Trophoblast cell (in vitro differentiated cells and primary cell): ENCODE measurements around the gene TP73.

ENCODE experiments used
- DNase-seq, 2 donors: peaks; one replicate each; pipeline ENCODE4 v3.0.0-alpha.2; 2016
- H2AFZ ChIP-seq: 2 replicates; pipeline ENCODE4 v1.6.1; 2013; ENCODE audit warnings: low read length, moderate library complexity, mild to moderate bottlenecking; ENCODE audit not compliant: insufficient read depth, poor library complexity
- H2AK5ac ChIP-seq: 2 replicates; pipeline ENCODE4 v1.6.1; 2013; ENCODE audit warnings: mild to moderate bottlenecking, low read length
- H2BK120ac ChIP-seq: 2 replicates; pipeline ENCODE4 v1.6.1; 2013; ENCODE audit warnings: low read length, mild to moderate bottlenecking, moderate library complexity; ENCODE audit not compliant: insufficient read depth, poor library complexity
- H2BK12ac ChIP-seq: 2 replicates; pipeline ENCODE4 v1.6.1; 2013; ENCODE audit warnings: mild to moderate bottlenecking, low read length, moderate library complexity
- H2BK5ac ChIP-seq: 2 replicates; pipeline ENCODE4 v1.6.1; 2013; ENCODE audit warnings: low read length, low read depth, moderate library complexity, mild to moderate bottlenecking; ENCODE audit not compliant: poor library complexity
- H3K14ac ChIP-seq: 2 replicates; pipeline ENCODE4 v1.6.1; 2013; ENCODE audit warnings: mild to moderate bottlenecking, low read length
- H3K18ac ChIP-seq: 2 replicates; pipeline ENCODE4 v1.6.1; 2013; ENCODE audit warnings: mild to moderate bottlenecking, low read length
- H3K23ac ChIP-seq: 2 replicates; pipeline ENCODE4 v1.6.1; 2013; ENCODE audit warnings: low read length
- H3K27ac ChIP-seq: 2 replicates; pipeline ENCODE4 v1.5.1; 2013; ENCODE audit warnings: low read depth, mild to moderate bottlenecking, inconsistent platforms, low read length, moderate library complexity
- H3K27me3 ChIP-seq: 2 replicates; pipeline ENCODE4 v1.6.1; 2013; ENCODE audit warnings: inconsistent platforms, mild to moderate bottlenecking, low read length, moderate library complexity; ENCODE audit not compliant: insufficient read depth
- H3K36me3 ChIP-seq, 2 experiments: 1 replicate in 1 of 2; 2 replicates in 1 of 2; pipeline ENCODE4 v1.6.1; 2013; ENCODE audit warnings: low read length in 2 of 2, mild to moderate bottlenecking in 2 of 2, moderate library complexity in 1 of 2; ENCODE audit not compliant: insufficient read depth in 2 of 2, control insufficient read depth in 1 of 2
- H3K4ac ChIP-seq: 2 replicates; pipeline ENCODE4 v1.6.1; 2013; ENCODE audit warnings: low read depth, mild to moderate bottlenecking, low read length, moderate library complexity
- H3K4me1 ChIP-seq, 2 experiments: 1 replicate in 1 of 2; 2 replicates in 1 of 2; pipeline ENCODE4 v1.6.1; 2013; ENCODE audit warnings: low read length in 2 of 2, mild to moderate bottlenecking in 2 of 2, moderate library complexity in 1 of 2; ENCODE audit not compliant: insufficient read depth in 2 of 2, control insufficient read depth in 1 of 2
- H3K4me2 ChIP-seq: 2 replicates; pipeline ENCODE4 v1.6.1; 2013; ENCODE audit warnings: inconsistent platforms, mild to moderate bottlenecking, low read length, moderate library complexity
- H3K4me3 ChIP-seq: 2 replicates; pipeline ENCODE4 v1.5.1; 2013; ENCODE audit warnings: mild to moderate bottlenecking, low read depth, low read length, inconsistent platforms
- H3K79me1 ChIP-seq: one replicate; pipeline ENCODE4 v1.6.1; 2013; ENCODE audit warnings: low read length
- H3K79me2 ChIP-seq: 2 replicates; pipeline ENCODE4 v1.6.1; 2013; ENCODE audit warnings: low read length, mild to moderate bottlenecking; ENCODE audit not compliant: control insufficient read depth, insufficient read depth, poor library complexity
- H3K9ac ChIP-seq: 2 replicates; pipeline ENCODE4 v1.6.1; 2013; ENCODE audit warnings: mild to moderate bottlenecking, low read length
- H3K9me3 ChIP-seq: 2 replicates; pipeline ENCODE4 v1.6.1; 2013; ENCODE audit warnings: low read depth, mild to moderate bottlenecking, control low read depth, inconsistent platforms, low read length; ENCODE audit not compliant: insufficient read depth
- H4K12ac ChIP-seq: 2 replicates; pipeline ENCODE4 v1.6.1; 2013; ENCODE audit warnings: low read depth, mild to moderate bottlenecking, low read length, moderate library complexity
- H4K8ac ChIP-seq: 2 replicates; pipeline ENCODE4 v1.6.1; 2013; ENCODE audit warnings: low read depth, mild to moderate bottlenecking, low read length, moderate library complexity
- H4K91ac ChIP-seq: one replicate; pipeline ENCODE4 v1.6.1; 2013; ENCODE audit warnings: low read depth, mild to moderate bottlenecking, low read length, moderate library complexity
- WGBS: extraction: QIAGEN DNeasy Blood & Tissue Kit; methylation state at CpG from one replicate; pipeline ENCODE4 v1.1.7; 2013; ENCODE audit warnings: missing lambda C conversion rate; ENCODE audit not compliant: insufficient read length, insufficient coverage; ENCODE audit errors: extremely low coverage; 5-methylcytosine and 5-hydroxymethylcytosine counted together

Gene TP73

DNA sequence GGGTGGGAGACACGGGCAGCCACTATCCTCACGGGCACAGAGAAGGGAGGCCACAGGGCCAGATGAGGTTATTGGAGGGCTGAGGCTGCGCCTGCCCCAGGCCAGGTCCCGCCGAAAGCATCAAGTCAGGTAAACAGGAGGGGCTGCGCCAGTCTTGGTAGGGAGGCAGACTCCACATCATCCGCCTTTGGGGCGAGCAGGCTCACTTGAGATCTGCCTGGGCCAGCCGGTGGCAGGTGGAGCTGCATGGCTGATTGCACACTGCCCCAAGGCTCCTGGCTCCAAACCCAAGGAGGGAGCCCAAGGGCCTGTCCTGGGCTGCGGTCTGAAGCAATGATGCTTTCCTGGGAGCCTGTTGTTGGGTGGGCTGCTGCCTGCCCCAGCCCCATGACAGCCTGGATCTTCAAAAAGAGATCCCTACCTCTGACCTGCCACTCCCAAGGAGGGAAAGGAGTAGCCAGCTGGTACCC is 124.8 kb downstream of the TP73 start:
- Histone ChIP-seq H2BK12ac (no peak overlapping the region), H4K8ac (no peak overlapping the region), H3K18ac (no peak overlapping the region), H3K4me2 (no peak overlapping the region), H3K4me1 (peaks cover 13 to 29% of the 10 kb centered on the region in 2 experiments), H3K9me3 (no peaks in the 10 kb centered on the region), H3K27me3 (no peaks in the 10 kb centered on the region), H3K9ac (no peak overlapping the region), H3K23ac (no peak overlapping the region), H3K4me3 (no peak overlapping the region), H4K91ac (no peak overlapping the region), H3K79me2 (no peaks in the 10 kb centered on the region), H2AFZ (no peak overlapping the region), H3K36me3 (peaks cover 36 to 42% of the 10 kb centered on the region in 2 experiments), H3K4ac (no peak overlapping the region), H4K12ac (no peak overlapping the region), H2BK5ac (no peak overlapping the region), H3K27ac (no peak overlapping the region), H2AK5ac (no peak overlapping the region), H3K14ac (no peak overlapping the region), H3K79me1 (peaks cover 4% of the 10 kb centered on the region), H2BK120ac (no peak overlapping the region)
- no peak for DNase-seq
- WGBS = no CpG with 5 or more reads among the region's 10 CpGs

DNA sequence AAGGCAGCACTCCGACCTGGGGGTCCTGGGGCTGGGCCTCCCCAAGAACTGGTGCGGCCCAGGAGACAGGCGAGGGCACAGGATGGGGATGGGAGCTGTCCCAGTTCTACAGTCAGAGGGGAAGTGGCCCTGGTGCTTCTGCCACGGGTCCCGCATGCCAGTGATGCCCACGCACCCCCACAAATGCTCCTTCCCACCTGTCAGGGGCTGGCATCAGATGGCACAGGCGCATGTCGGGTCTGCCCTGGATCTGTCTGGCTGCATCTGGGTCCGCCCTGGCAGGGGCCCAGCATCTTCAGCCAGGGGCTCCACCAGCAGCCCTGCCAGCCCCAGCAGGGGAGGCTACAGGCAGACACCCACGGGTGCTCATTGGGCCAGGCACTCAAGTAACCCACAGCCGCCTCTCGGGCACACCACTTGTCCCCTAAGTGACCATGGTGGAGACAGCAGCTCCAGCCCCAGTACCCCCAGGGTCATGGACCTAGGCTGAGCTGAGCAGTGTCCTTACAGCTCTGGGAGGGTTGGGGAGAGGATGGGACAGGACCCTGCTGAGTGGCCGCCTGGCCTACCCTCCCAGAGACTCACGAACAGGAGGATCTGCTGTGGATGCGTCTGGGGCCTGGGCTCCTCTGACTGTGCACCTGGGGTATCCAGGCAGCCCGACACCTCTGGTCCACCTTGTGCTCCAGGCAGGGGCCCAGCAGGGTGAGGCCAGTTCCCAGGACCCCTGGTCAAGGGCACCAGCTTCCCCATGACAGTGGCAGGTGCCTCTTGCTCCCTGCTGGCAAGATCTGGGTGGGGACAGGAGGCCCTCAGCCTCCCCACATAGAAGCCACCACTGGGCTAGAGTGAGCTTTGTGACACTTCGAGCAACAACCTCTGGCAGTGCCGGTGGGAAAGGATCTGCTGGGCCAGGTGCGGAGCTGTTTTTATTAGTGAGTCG is 125.6 kb downstream of the TP73 start:
- H2AK5ac ChIP-seq = no peak overlapping the region
- no peak overlapping the region for H3K14ac ChIP-seq
- no peaks in the 10 kb centered on the region for H3K27me3 ChIP-seq
- WGBS = no CpG with 5 or more reads among the region's 20 CpGs
- H3K9ac ChIP-seq = no peak overlapping the region
- H3K27ac ChIP-seq = no peak overlapping the region
- no peak overlapping the region for H4K12ac ChIP-seq
- no peak overlapping the region for H3K18ac ChIP-seq
- no peak overlapping the region for H2BK12ac ChIP-seq
- H3K79me2 ChIP-seq = no peaks in the 10 kb centered on the region
- peaks cover 12 to 26% of the 10 kb centered on the region in 2 experiments for H3K4me1 ChIP-seq
- peaks cover 45 to 50% of the 10 kb centered on the region in 2 experiments for H3K36me3 ChIP-seq
- H3K23ac ChIP-seq = no peak overlapping the region
- H2BK5ac ChIP-seq = no peak overlapping the region
- H3K79me1 ChIP-seq = no peaks in the 10 kb centered on the region
- H3K4me2 ChIP-seq = no peak overlapping the region
- H2AFZ ChIP-seq = no peak overlapping the region
- H4K91ac ChIP-seq = no peak overlapping the region
- no peak overlapping the region for H3K4me3 ChIP-seq
- H2BK120ac ChIP-seq = no peak overlapping the region
- no peak for DNase-seq
- H3K4ac ChIP-seq = no peak overlapping the region
- no peaks in the 10 kb centered on the region for H3K9me3 ChIP-seq
- H4K8ac ChIP-seq = no peak overlapping the region

DNA sequence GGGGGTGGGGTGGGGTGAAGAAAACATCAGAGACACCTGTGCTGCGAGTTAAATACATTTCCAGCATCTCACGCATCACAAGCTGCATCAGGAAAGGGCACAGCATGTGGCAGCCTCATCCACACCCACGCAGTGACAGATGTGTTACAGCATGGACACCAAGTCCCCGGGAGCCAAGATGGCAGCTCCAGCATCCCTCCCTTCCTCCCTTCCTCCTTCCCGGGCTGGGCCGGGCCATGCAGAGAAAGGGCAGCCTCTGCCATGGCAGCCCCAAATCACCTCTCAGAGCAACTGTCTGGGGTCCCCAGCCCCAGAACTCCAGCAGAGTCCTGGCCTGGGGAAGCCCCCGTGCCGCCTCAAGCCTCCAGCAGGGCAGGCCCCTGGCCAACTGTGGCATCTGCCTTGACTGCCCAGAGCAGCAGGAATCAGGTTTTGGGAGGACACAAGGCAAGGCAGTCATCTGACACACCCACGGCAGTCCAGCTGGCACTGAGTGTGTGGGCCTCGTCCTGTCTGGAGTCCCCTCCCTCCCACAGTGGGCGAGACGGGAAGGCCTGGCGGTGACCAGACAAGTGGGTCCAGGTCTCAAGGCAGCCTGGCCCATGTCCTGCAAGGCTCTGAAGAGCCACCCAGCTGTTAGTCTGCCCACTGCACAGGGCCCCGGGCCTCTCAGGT is 126.4 kb downstream of the TP73 start:
- Histone ChIP-seq H3K9ac (no peak overlapping the region), H2BK12ac (no peak overlapping the region), H3K9me3 (no peaks in the 10 kb centered on the region), H3K4ac (no peak overlapping the region), H2BK5ac (no peak overlapping the region), H4K91ac (no peak overlapping the region), H3K14ac (no peak overlapping the region), H3K27ac (no peak overlapping the region), H3K79me2 (no peaks in the 10 kb centered on the region), H2AK5ac (no peak overlapping the region), H3K18ac (no peak overlapping the region), H2BK120ac (no peak overlapping the region), H3K4me2 (no peak overlapping the region), H4K12ac (no peak overlapping the region), H2AFZ (no peak overlapping the region), H3K79me1 (no peaks in the 10 kb centered on the region), H3K4me3 (no peak overlapping the region), H3K27me3 (no peaks in the 10 kb centered on the region), H3K4me1 (peaks cover 8 to 18% of the 10 kb centered on the region in 2 experiments), H3K23ac (no peak overlapping the region), H4K8ac (no peak overlapping the region), H3K36me3 (peaks cover 49 to 57% of the 10 kb centered on the region in 2 experiments)
- DNase-seq = no peak
- WGBS = no CpG with 5 or more reads among the region's 14 CpGs

DNA sequence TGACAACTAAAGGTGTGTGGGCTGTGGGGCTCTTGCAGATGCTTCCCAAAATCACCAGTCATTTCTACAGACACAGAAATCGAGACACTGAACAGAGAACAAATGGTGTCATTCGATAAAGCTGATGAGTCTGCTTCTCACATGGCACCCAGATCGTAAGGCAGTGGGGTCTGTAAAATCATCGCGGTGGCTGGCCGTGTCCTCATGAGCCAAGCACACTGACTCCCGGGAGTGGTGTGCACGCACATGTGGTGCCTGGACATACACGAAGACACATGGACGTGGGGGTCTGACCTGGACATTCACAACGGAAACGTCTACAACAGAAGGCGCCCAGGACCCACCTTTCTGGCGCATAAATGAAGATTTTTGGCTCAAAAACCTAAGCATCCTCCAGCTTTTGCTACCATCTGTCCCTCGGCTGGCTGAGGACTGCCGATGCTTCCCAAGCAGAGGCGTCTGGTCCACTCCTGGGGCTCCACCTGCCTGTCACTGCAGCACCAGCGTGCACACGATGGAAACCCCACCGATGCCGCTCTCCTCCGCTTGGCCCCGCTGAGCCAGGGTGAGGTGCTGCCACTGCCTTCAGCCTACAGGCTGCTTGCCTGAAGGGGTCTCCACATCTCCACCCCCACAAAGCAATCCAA is 127.1 kb downstream of the TP73 start:
- no CpG with 5 or more reads among the region's 23 CpGs for WGBS
- no peak overlapping the region for H3K9ac ChIP-seq

More for the DNA sequence above, 127.1 kb downstream of the TP73 start:
- Histone ChIP-seq H3K18ac (no peak overlapping the region), H3K14ac (no peak overlapping the region), H3K9me3 (no peaks in the 10 kb centered on the region), H2BK120ac (no peak overlapping the region), H2BK12ac (no peak overlapping the region), H3K4ac (no peak overlapping the region), H3K4me1 (peaks cover 6 to 14% of the 10 kb centered on the region in 2 experiments), H3K4me3 (no peak overlapping the region), H3K79me1 (no peaks in the 10 kb centered on the region), H4K8ac (no peak overlapping the region), H3K27me3 (no peaks in the 10 kb centered on the region), H3K79me2 (no peaks in the 10 kb centered on the region), H3K23ac (no peak overlapping the region), H4K91ac (no peak overlapping the region), H3K4me2 (no peak overlapping the region), H2AK5ac (no peak overlapping the region), H3K36me3 (peaks cover 56 to 63% of the 10 kb centered on the region in 2 experiments), H3K27ac (no peak overlapping the region), H4K12ac (no peak overlapping the region), H2AFZ (no peak overlapping the region), H2BK5ac (no peak overlapping the region)
- no peak for DNase-seq
